ENCODE measurements around the gene MCF2L. TPM values are rescaled to one million over a fixed set of nuclear protein-coding genes. Genes with fewer than 3 reads are reported as not detected.

MCF2L gene
- total RNA-seq, 1 donor from 2014 or later = 12.3 TPM

DNA sequence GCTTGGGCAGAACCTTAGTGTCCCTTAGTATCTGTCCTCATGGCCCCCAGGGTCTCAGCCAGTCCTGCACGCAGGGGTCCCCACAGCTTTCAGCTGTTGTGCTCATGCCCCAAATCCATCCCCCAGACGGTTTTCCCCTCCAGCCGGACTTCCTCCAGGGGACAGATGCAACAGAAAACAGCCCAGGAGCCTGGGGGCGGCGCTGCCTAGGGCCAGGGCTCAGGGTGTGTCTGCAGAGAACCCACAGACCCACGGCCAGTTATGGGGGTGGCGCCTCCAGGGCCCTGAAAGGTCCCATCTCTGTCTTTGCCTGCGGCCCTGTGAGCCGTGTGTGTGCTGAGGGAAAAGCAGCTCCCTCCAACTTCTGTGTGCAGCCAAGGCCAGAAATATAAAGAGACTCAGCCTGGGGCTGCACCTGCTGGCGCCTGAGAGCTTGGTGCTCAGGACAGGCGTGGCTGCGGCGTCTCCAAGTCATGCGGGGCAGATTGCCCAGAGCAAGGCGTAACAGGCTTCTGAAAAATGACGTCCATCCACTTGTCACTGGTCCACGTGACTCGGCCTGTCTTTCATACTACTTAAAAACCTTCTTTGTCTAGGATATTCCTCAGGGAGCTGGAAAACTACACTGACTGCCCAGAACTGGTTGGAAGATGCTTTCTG is 114.5 kb downstream of the MCF2L start:
- TF ChIP-seq, protein P1, sequence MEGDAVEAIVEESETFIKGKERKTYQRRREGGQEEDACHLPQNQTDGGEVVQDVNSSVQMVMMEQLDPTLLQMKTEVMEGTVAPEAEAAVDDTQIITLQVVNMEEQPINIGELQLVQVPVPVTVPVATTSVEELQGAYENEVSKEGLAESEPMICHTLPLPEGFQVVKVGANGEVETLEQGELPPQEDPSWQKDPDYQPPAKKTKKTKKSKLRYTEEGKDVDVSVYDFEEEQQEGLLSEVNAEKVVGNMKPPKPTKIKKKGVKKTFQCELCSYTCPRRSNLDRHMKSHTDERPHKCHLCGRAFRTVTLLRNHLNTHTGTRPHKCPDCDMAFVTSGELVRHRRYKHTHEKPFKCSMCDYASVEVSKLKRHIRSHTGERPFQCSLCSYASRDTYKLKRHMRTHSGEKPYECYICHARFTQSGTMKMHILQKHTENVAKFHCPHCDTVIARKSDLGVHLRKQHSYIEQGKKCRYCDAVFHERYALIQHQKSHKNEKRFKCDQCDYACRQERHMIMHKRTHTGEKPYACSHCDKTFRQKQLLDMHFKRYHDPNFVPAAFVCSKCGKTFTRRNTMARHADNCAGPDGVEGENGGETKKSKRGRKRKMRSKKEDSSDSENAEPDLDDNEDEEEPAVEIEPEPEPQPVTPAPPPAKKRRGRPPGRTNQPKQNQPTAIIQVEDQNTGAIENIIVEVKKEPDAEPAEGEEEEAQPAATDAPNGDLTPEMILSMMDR (IDR thresholded peaks at IDR 0.05; ENCODE audit: insufficient read depth, low read length, poor library complexity, severe bottlenecking) = no peak
- no peak overlapping the region for H3K4me3 ChIP-seq (ENCODE audit: low read depth, low read length)
- H3K36me3 ChIP-seq (ENCODE audit: control insufficient read depth, insufficient read depth, low read length) = no peaks in the 10 kb centered on the region
- H3K27me3 ChIP-seq (ENCODE audit: control insufficient read depth, insufficient read depth, low read length) = no peaks in the 10 kb centered on the region
- no peak for DNase-seq (ENCODE audit: low read depth)

DNA sequence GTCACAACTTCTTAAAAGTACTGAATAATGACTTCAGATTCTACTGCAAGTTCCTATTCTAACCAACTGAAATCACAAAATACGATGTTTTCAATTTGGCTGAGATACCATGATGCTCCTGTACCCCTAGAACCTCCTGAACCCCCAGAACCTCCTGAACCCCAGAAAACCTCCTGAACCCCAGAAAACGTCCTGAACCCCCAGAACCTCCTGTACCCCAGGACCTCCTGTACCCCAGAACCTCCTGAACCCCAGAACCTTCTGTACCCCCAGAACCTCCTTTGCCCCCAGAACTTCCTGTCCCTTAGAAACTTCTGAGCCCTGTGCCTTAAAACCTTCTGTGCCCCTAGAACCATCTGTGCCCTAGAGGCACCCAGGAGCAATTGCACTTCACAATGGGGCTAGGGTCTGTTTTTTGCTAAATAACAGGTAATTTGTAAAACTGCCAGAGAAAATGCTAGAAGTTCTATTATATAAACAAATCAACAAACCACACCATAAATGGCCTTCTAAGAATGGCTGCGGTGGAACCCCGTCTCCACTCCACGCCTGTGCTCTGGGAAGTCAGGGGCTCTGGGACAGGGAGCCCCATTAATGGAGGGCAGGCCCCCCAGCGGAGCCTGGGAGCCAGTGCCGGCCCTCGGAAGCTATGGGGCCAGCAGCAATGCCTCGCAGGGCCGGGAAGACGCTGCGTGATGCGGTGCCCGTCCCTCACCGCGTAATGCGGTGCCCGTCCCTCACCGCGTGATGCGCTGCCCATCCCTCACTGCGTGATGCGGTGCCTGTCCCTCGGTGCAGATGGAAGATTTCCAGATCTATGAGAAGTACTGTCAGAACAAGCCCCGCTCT is 115.3 kb downstream of the MCF2L start:
- H3K36me3 ChIP-seq (ENCODE audit: control insufficient read depth, insufficient read depth, low read length) = no peaks in the 10 kb centered on the region
- no peak for DNase-seq (ENCODE audit: low read depth)
- no peaks in the 10 kb centered on the region for H3K27me3 ChIP-seq (ENCODE audit: control insufficient read depth, insufficient read depth, low read length)
- no peak overlapping the region for H3K4me3 ChIP-seq (ENCODE audit: low read depth, low read length)
- TF ChIP-seq, protein P1 (IDR thresholded peaks at IDR 0.05; ENCODE audit: insufficient read depth, low read length, poor library complexity, severe bottlenecking) = peak; percentile 9

DNA sequence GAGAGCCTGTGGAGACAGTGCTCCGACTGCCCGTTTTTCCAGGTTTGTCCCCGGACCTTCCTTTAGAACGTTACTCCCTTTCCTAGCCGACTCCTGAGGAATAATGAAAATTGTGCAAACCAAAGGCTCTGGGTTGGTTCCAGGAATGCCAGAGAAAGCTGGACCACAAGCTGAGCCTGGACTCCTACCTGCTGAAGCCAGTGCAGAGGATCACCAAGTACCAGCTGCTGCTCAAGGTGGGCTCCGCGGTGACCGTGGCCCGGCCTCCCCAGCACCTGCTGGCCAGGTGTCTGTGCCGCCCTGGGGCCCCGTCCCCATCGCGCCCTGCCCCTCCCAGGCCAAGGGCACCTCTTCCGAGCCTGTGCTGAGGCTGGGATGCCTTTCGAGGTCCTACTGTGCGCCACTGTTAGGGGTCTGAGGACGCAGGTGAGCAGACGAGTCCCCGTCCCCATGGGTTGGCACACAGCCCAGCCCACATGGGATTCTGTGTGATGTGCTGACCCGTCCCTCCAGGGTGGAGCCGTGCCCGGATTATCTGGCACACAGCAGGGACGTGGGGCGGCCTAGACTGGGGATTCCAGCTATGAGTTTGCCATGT is 116.0 kb downstream of the MCF2L start:
- Histone ChIP-seq H3K36me3 (ENCODE audit: control insufficient read depth, insufficient read depth, low read length) (no peaks in the 10 kb centered on the region), H3K27me3 (ENCODE audit: control insufficient read depth, insufficient read depth, low read length) (no peaks in the 10 kb centered on the region), H3K4me3 (ENCODE audit: low read depth, low read length) (no peak overlapping the region)
- TF ChIP-seq, protein P1 (IDR thresholded peaks at IDR 0.05; ENCODE audit: insufficient read depth, low read length, poor library complexity, severe bottlenecking) = no peak
- no peak for DNase-seq (ENCODE audit: low read depth)

DNA sequence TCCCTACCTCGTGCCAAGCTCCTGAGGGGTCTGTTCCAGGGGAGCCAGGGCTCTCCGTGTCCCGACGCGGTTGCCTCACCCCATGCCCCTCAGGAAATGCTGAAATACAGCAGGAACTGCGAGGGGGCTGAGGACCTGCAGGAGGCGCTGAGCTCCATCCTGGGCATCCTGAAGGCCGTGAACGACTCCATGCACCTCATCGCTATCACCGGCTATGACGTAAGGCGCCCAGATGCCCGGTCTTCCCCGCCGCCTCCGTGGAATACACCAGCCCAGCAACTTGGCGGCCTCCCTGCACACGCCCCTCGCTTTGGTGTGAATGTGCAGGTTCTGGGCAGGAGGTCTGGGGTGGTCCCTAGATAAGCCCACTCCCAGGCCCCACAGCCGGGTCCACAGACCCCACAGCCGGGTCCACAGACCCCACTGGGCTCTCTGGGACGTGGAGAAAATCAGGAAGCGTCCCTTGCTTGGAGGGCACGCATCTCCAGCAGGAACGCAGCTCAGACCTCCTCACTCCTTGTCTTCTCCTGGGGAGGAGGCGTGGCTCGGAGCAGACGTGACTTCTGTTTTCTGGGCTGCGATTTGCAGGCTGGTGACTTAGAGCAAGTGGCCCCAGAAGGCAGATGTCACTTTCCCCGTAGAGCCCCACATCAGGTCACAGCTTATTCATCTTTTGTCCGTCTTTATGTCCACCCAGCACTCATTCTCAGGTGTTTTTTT is 117.2 kb downstream of the MCF2L start:
- TF ChIP-seq, protein P1 (IDR thresholded peaks at IDR 0.05; ENCODE audit: insufficient read depth, low read length, poor library complexity, severe bottlenecking) = no peak
- no peak for DNase-seq (ENCODE audit: low read depth)
- Histone ChIP-seq H3K27me3 (ENCODE audit: control insufficient read depth, insufficient read depth, low read length) (no peaks in the 10 kb centered on the region), H3K4me3 (ENCODE audit: low read depth, low read length) (no peak overlapping the region), H3K36me3 (ENCODE audit: control insufficient read depth, insufficient read depth, low read length) (no peaks in the 10 kb centered on the region)

DNA sequence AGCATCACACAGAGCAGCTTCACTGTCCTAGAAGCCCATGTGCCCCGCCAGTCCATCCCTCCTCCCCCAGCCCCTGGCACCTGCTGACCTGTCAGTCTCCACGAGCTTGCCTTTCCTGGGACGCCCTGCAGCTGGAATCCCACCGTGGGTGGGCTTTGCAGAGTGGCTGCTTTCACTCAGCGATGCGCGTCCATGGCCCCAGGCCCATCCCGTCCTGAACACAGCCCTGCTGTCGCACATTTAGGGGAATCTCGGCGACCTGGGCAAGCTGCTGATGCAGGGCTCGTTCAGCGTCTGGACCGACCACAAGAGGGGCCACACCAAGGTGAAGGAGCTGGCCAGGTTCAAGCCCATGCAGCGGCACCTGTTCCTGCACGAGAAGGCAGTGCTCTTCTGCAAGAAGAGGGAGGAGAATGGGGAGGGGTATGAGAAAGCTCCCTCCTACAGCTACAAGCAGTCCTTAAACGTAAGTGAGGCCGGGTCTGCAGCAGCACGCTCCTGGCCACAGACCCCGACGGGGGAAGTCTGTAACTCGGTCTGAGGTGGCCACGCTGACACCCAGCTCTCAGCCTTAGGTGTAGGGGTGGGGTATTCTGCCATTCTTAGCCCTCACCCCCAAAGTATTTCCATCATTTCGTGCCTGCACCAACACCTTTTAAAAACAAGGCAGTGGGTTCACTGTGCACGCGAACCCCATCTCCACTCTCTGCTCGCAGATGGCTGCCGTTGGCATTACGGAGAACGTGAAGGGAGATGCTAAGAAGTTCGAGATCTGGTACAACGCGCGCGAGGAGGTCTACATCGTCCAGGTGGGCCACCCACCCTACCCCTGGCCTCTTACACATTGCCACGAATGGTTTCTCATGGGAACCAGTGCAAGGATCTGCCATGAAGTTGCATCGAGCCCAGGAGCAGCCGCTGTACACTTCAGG is 118.2 kb downstream of the MCF2L start:
- no peak for DNase-seq (ENCODE audit: low read depth)
- H3K36me3 ChIP-seq (ENCODE audit: control insufficient read depth, insufficient read depth, low read length) = no peaks in the 10 kb centered on the region
- H3K4me3 ChIP-seq (ENCODE audit: low read depth, low read length) = no peak overlapping the region
- TF ChIP-seq, protein P1 (IDR thresholded peaks at IDR 0.05; ENCODE audit: insufficient read depth, low read length, poor library complexity, severe bottlenecking) = no peak
- no peaks in the 10 kb centered on the region for H3K27me3 ChIP-seq (ENCODE audit: control insufficient read depth, insufficient read depth, low read length)
